Activated CD4-positive, alpha-beta T cell treated with anti-CD3 and anti-CD28 coated beads, Interleukin-2, amount 10 ng/mL, durations not matched to agents 7 days and 5 days (primary cell): ENCODE data around the gene RHOU. TPM values are rescaled to one million over a fixed set of nuclear protein-coding genes. Genes with fewer than 3 reads are reported as not detected.
"Not testable (repeated sequence)": the region's sequence is repeated elsewhere in the genome, so short reads cannot be mapped to it uniquely, and the experiment has no call there.

ENCODE experiments used
- CTCF ChIA-PET: fragments of 350-600 bp; sonication (Branson Sonifier 250); formaldehyde crosslinking; loops from one replicate; lab custom pipeline; 2021; ENCODE audit warnings: antibody characterized with exemption; lab: Charles Lee
- POLR2A ChIA-PET: fragments of 350-600 bp; sonication (Branson Sonifier 250); formaldehyde crosslinking; loops from one replicate; lab custom pipeline; 2021; ENCODE audit warnings: antibody characterized with exemption; lab: Charles Lee
- DNase-seq: peaks from one replicate; pipeline ENCODE4 v3.0.0-alpha.2; 2020
- H3K27ac Mint-ChIP-seq: one replicate; pipeline ENCODE4 v1.8.0; 2021; ENCODE audit warnings: mild to moderate bottlenecking, moderate library complexity, mixed read lengths
- H3K27me3 Mint-ChIP-seq: one replicate; pipeline ENCODE4 v1.8.0; 2021; ENCODE audit warnings: mixed read lengths
- H3K36me3 Mint-ChIP-seq: one replicate; pipeline ENCODE4 v1.8.0; 2021; ENCODE audit warnings: low read depth, mixed read lengths
- H3K4me1 Mint-ChIP-seq: one replicate; pipeline ENCODE4 v1.8.0; 2021; ENCODE audit warnings: mixed read lengths
- H3K4me3 Mint-ChIP-seq: one replicate; pipeline ENCODE4 v1.8.0; 2021; ENCODE audit warnings: mild to moderate bottlenecking, moderate library complexity, mixed read lengths
- H3K9me3 Mint-ChIP-seq: one replicate; pipeline ENCODE4 v1.8.0; 2021; ENCODE audit warnings: mixed read lengths
- total RNA-seq, 2 experiments: library from RNA; stranded (reverse); gene quantifications; one replicate each; pipeline ENCODE4 v1.2.3, GENCODE V29; 2021

The RHOU gene
- 1 to 10 TPM; 7.9 to 8.4 TPM for total RNA-seq

- H3K36me3 Mint-ChIP-seq, result peaks cover 10% of the 10 kb centered on the region
- peak; percentile 67 for DNase-seq
- H3K4me3 Mint-ChIP-seq, result peak within 1 kb of the TSS; percentile 84
- H3K27me3 Mint-ChIP-seq, result peaks cover 21% of the 10 kb centered on the region
- H3K27ac Mint-ChIP-seq, result peak within 1 kb of the TSS; percentile 81
- ChIA-PET POLR2A (no interaction called here), CTCF (interaction anchor here (0.6 to 3.9 kb wide), 5 partner anchors 9 to 493 kb away, joined by 3 to 23 read pairs (median 4); no protein-coding TSS in a partner anchor)
- H3K9me3 Mint-ChIP-seq, result no peaks in the 10 kb centered on the region
- peaks cover 29% of the 10 kb centered on the region for H3K4me1 Mint-ChIP-seq
These were observed at the start of gene RHOU for GRCh38 chr1:228734881-228735801. TSS of gene RHOU (plus strand) at chr1:228735479. CDS start at chr1:228735743, 264 bp downstream.

- POLR2A ChIA-PET, result no interaction called here
- no peaks in the 10 kb centered on the region for H3K9me3 Mint-ChIP-seq
- DNase-seq, result no peak
- no peak overlapping the region for H3K4me3 Mint-ChIP-seq
- CTCF ChIA-PET, result no interaction called here
- H3K4me1 Mint-ChIP-seq, result no peaks in the 10 kb centered on the region
- no peaks in the 10 kb centered on the region for H3K36me3 Mint-ChIP-seq
- peaks cover 21% of the 10 kb centered on the region for H3K27me3 Mint-ChIP-seq
- no peak overlapping the region for H3K27ac Mint-ChIP-seq
These were observed 47.7 kb upstream of the RHOU start for GRCh38 chr1:228687587-228687986.

GRCh38 chr1:228689255-228689654 is 46.0 kb upstream of the RHOU start:
- ChIA-PET POLR2A (no interaction called here), CTCF (interaction anchor here (0.6 kb wide), 1 partner anchor 19 kb away, joined by 3 read pairs; no protein-coding TSS in a partner anchor)
- Mint-ChIP-seq H3K4me1 (peaks cover under 1% of the 10 kb centered on the region), H3K36me3 (no peaks in the 10 kb centered on the region), H3K27ac (no peak overlapping the region), H3K9me3 (no peaks in the 10 kb centered on the region), H3K4me3 (no peak overlapping the region), H3K27me3 (peaks cover 23% of the 10 kb centered on the region)
- no peak for DNase-seq

GRCh38 chr1:228691211-228691610 is 44.1 kb upstream of the RHOU start:
- no peak for DNase-seq
- H3K4me1 Mint-ChIP-seq, result peaks cover 15% of the 10 kb centered on the region
- H3K4me3 Mint-ChIP-seq, result no peak overlapping the region
- no peaks in the 10 kb centered on the region for H3K9me3 Mint-ChIP-seq
- peaks cover 21% of the 10 kb centered on the region for H3K27me3 Mint-ChIP-seq
- ChIA-PET CTCF (interaction anchor here (0.6 kb wide), 2 partner anchors 732 to 857 kb away, joined by 3 read pairs; no protein-coding TSS in a partner anchor), POLR2A (no interaction called here)
- H3K27ac Mint-ChIP-seq, result no peak overlapping the region
- no peaks in the 10 kb centered on the region for H3K36me3 Mint-ChIP-seq

- H3K27me3 Mint-ChIP-seq, result peaks cover 21% of the 10 kb centered on the region
- H3K9me3 Mint-ChIP-seq, result no peaks in the 10 kb centered on the region
- DNase-seq, result peak; percentile 54
- ChIA-PET CTCF (no interaction called here), POLR2A (no interaction called here)
- no peak overlapping the region for H3K4me3 Mint-ChIP-seq
- no peaks in the 10 kb centered on the region for H3K36me3 Mint-ChIP-seq
- H3K4me1 Mint-ChIP-seq, result peaks cover 17% of the 10 kb centered on the region
- H3K27ac Mint-ChIP-seq, result no peak overlapping the region
These were observed 43.4 kb upstream of the RHOU start for GRCh38 chr1:228691926-228692325.

GRCh38 chr1:228694447-228694846 is 40.8 kb upstream of the RHOU start:
- CTCF ChIA-PET, result not testable (repeated sequence)

GRCh38 chr1:228695015-228695955 is 40.0 kb upstream of the RHOU start:
- ChIA-PET POLR2A (no interaction called here), CTCF (no interaction called here)
- H3K36me3 Mint-ChIP-seq, result no peaks in the 10 kb centered on the region
- no peaks in the 10 kb centered on the region for H3K9me3 Mint-ChIP-seq
- H3K27me3 Mint-ChIP-seq, result peaks cover 5% of the 10 kb centered on the region
- DNase-seq, result peak; percentile 31
- no peak overlapping the region for H3K4me3 Mint-ChIP-seq
- no peak overlapping the region for H3K27ac Mint-ChIP-seq
- H3K4me1 Mint-ChIP-seq, result peaks cover 17% of the 10 kb centered on the region

More at GRCh38 chr1:228694447-228694846, 40.8 kb upstream of the RHOU start:
- H3K27ac Mint-ChIP-seq, H3K36me3 Mint-ChIP-seq, H3K27me3 Mint-ChIP-seq, H3K4me3 Mint-ChIP-seq, DNase-seq, POLR2A ChIA-PET, H3K9me3 Mint-ChIP-seq: not testable (repeated sequence)
- peaks cover 17% of the 10 kb centered on the region for H3K4me1 Mint-ChIP-seq

- H3K4me1 Mint-ChIP-seq, result peaks cover 17% of the 10 kb centered on the region
- H3K9me3 Mint-ChIP-seq, result no peaks in the 10 kb centered on the region
- no peaks in the 10 kb centered on the region for H3K36me3 Mint-ChIP-seq
- H3K4me3 Mint-ChIP-seq, result no peak overlapping the region
- peaks cover 8% of the 10 kb centered on the region for H3K27me3 Mint-ChIP-seq
- no peak for DNase-seq
- no peak overlapping the region for H3K27ac Mint-ChIP-seq
- ChIA-PET CTCF (no interaction called here), POLR2A (no interaction called here)
These were observed 37.9 kb upstream of the RHOU start for GRCh38 chr1:228697207-228698016.

- H3K9me3 Mint-ChIP-seq, result peaks cover 3% of the 10 kb centered on the region
- ChIA-PET CTCF (no interaction called here), POLR2A (no interaction called here)
- H3K4me1 Mint-ChIP-seq, result peaks cover 17% of the 10 kb centered on the region
- H3K27ac Mint-ChIP-seq, result no peak overlapping the region
- H3K36me3 Mint-ChIP-seq, result no peaks in the 10 kb centered on the region
- H3K4me3 Mint-ChIP-seq, result no peak overlapping the region
- DNase-seq, result no peak
- peaks cover 8% of the 10 kb centered on the region for H3K27me3 Mint-ChIP-seq
These were observed 37.3 kb upstream of the RHOU start for GRCh38 chr1:228698017-228698329.

- Mint-ChIP-seq H3K27me3 (peaks cover 3% of the 10 kb centered on the region), H3K4me1 (no peaks in the 10 kb centered on the region), H3K9me3 (peaks cover 4% of the 10 kb centered on the region), H3K36me3 (no peaks in the 10 kb centered on the region), H3K4me3 (no peak overlapping the region), H3K27ac (no peak overlapping the region)
- POLR2A ChIA-PET, result no interaction called here
- CTCF ChIA-PET, result interaction anchor here (0.6 kb wide), 1 partner anchor 1970 kb away, joined by 4 read pairs; no protein-coding TSS in a partner anchor
- DNase-seq, result no peak
These were observed 32.8 kb upstream of the RHOU start for GRCh38 chr1:228702433-228702832.

GRCh38 chr1:228706305-228706704 is 29.0 kb upstream of the RHOU start:
- Mint-ChIP-seq H3K36me3 (no peaks in the 10 kb centered on the region), H3K27me3 (peaks cover 12% of the 10 kb centered on the region), H3K4me1 (no peaks in the 10 kb centered on the region), H3K9me3 (peaks cover 4% of the 10 kb centered on the region), H3K4me3 (no peak overlapping the region), H3K27ac (no peak overlapping the region)
- ChIA-PET POLR2A (no interaction called here), CTCF (no interaction called here)
- DNase-seq, result no peak

GRCh38 chr1:228717081-228717480 is 18.2 kb upstream of the RHOU start:
- Mint-ChIP-seq H3K27ac (no peak overlapping the region), H3K36me3 (no peaks in the 10 kb centered on the region), H3K4me1 (no peaks in the 10 kb centered on the region), H3K4me3 (no peak overlapping the region), H3K9me3 (no peaks in the 10 kb centered on the region), H3K27me3 (peaks cover 11% of the 10 kb centered on the region)
- POLR2A ChIA-PET, result no interaction called here
- CTCF ChIA-PET, result no interaction called here
- DNase-seq, result no peak
